DMS 273 (cell line): ENCODE data around the gene GRK3.
"Not testable (repeated sequence)": the region's sequence is repeated elsewhere in the genome, so short reads cannot be mapped to it uniquely, and the experiment has no call there.

ENCODE experiments used
- DNase-seq: peaks from one replicate; lab custom pipeline; 2025; ENCODE audit not compliant: unreplicated experiment; lab: John Stamatoyannopoulos, UW

Gene GRK3

DNA sequence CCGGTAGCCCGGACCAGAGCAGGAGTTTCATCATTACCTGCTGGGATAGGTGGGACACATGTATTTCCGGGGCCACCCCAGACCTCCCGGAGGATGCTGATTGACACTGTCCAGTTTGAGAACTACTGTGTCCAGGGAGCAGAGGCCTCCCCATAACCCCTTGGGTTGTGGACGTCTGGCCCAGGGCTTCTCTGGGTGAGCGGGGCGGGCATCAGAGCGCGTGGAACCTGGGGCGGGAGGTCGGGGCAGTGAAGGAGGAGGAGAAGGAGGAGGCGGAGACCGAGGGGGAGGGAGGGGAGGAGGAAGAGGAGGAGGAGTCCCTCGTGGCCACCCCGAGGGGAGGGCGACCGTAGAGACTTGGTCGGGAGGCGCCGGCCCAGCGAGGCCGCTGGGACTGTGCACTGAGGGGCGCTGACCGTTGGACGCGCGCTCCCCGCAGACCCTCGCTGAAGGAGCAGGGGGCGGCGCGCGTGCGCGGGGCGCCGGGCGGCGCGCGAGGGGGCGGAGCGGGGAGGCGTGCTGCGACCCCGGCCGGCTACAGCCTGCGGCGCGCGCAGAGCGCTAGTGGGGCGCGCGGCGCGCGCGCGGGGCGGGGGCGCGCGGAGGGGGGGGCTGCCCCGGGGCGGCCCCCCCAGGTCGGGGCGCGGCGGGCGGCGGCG lies at the start of gene GRK3:
Gene GRK3 (plus strand): TSS at position 356 of the 659 bp plus-strand sequence. CDS start 366 bp downstream, outside the sequence.
- peak; percentile 85 for DNase-seq

- no peak for DNase-seq
These were observed 46.3 kb upstream of the GRK3 start for GRCh38 chr22:25518000-25518663.

DNA sequence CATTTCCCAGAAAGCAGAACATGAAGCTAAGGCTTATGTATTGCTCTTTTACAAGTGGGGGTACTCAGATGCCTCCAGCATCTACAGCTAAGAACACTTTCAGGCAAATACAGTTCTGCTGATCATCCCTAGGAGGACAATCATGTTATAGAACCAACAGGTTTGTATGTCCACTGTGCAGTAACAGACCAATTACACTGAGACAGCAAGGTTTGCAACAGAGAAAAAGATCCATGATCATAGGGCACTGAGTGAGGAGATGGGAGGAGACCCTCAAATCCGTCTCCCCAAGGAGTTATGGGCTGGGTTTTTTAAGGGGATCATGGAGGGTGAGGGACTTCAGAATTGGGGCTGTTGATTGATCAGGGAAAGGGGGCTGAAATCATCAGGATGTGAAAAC lies 39.1 kb upstream of the GRK3 start:
- DNase-seq = no peak

GRCh38 chr22:25525804-25526584 lies 38.5 kb upstream of the GRK3 start:
- DNase-seq = not testable (repeated sequence)

DNA sequence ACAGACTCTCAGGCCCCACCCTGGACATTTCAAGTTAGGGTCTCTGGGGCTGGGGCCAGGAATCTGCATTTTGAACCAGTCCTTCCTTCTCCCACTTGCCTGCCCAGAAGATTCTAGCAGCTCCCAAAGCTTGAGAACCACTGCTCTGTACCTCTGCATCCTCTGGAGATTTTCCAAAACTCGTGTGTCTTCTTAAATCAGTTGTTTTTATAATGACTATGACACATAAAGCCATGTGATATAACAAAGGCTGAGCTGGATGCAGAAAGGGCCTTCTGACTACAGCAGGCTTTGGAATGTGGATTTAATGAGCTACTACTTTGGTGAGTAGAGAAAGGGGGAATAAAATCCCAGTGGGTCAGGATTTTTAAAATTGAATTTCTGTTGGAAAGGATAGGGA lies 37.5 kb upstream of the GRK3 start:
- not testable (repeated sequence) for DNase-seq

- DNase-seq = not testable (repeated sequence)
These were observed 36.4 kb upstream of the GRK3 start for GRCh38 chr22:25528068-25528467.

- DNase-seq = not testable (repeated sequence)
These were observed 35.4 kb upstream of the GRK3 start for GRCh38 chr22:25529059-25529458.

- DNase-seq = not testable (repeated sequence)
These were observed 34.8 kb upstream of the GRK3 start for GRCh38 chr22:25529541-25530137.

- not testable (repeated sequence) for DNase-seq
These were observed 32.8 kb upstream of the GRK3 start for GRCh38 chr22:25531677-25532076.

DNA sequence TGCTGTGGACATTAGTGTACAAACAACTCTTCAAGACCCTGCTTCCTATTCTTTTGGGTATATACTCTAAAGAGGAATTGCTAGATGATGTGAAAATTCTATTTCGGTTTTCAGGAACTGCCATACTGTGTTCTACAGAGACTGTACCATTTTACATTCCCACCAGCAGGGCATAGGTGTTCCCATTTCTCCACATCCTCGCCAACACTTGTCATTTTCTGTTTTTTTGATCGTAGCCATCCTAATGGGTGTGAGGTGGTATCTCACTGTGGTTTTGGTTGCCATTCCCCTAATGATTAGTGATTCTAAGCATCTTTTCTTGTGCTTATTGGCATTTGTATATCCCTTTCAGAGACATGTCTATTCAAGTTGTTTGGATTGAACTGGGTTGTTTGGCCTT lies 29.8 kb upstream of the GRK3 start:
- DNase-seq = no peak

GRCh38 chr22:25536589-25536988 lies 27.9 kb upstream of the GRK3 start:
- no peak for DNase-seq

DNA sequence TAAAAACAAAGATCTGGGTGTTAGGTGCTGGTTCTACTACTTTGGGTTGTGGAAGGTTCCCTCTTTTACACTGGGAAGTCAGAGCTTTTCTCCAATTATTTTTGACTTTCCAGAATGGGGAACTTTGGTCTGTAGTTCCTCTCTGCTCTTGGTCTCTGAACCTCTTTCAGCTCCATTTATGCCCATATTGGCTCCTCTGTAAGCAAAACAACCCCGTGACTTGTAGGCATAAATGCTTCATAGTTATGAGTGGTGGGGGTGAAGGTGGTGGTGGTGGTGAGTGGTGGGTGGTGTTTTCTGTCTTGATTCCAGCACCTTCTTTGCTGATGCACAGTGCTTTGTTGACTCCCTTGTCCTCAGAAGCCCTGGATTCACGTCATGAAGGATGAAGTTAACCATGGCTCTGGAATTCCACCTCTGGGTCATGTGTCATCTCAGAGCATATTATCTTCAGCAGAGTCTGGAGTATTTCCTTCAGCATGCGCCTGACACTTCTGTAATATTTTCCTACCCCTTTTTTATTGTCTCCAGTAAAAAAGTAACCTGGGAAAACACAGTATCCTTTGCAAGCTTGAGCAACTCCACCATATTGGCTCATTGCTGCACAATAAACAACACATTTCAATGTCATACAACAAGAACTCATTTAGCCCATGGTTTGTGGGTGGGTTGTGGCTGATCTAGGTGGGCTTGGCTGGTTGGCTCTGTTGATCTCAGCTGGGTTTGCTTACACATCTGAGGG lies 24.1 kb upstream of the GRK3 start:
- DNase-seq = no peak

DNA sequence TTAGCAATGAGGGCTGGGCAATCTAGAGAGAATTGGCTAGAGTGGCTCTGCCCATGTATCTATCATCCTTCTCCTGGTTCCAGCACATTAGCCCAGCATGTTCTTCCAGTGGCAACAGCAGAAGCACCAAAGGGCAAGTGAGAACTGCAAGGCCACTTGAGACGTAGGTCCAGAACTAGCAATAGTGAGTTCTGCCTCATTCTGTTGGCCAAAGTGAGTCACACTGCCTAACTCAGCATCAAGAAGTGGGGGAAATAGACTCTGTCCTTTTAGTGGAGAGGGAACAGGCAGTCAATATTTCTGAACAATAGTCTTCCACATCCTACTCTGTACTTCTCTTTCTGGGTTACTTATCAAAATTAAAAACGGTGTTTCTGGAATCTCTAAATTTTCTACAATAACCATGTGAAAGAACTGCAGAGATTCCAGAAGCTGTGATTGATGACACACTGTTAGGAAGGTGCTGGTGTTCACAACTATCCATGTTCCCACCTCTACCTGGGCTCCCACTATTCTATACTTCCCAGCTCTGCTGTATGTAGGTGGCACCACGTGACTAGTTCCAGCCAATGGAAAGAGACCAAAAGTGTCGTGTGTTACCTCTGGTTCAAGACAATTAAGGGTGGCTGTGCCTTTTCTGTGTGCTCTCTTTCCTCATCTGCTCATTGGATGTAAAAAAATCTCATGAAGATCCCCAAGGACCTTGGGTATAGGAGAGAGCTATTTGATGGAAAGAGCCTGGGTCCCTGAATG lies 23.4 kb upstream of the GRK3 start:
- no peak for DNase-seq

GRCh38 chr22:25542191-25542590 lies 22.3 kb upstream of the GRK3 start:
- no peak for DNase-seq

DNA sequence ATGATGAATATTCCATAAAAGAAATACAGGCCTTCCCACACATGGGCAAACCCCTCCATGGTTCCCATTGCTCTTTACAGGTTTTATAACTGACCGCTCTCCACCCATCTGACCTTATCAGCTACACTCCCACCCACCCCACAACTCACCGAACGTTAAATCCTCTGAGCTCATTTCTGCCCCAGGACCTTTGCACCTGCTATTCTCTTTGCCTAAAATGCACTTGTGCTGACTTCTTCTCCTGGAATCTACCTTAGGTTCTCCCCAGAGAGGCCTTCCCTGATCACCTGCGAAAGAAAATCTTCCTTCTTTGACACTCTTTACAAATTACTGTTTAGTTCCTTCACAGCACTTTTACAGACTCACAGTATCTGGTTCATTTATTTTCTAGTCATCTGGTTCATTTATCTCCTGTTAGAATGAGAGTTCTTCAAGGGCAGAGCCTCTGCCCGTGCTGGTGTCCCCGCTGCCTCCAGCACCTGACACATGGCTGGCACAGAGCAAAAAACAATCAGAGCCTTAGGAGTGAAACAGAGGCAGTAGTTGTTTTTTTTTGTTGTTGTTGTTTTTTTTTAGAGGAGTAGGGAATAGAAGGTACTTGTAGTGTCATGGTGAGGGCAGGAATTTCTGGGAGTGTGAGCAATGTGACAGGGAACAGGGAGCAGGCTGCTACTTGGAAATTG lies 21.6 kb upstream of the GRK3 start:
- no peak for DNase-seq

GRCh38 chr22:25545146-25545545 lies 19.3 kb upstream of the GRK3 start:
- DNase-seq = no peak

DNA sequence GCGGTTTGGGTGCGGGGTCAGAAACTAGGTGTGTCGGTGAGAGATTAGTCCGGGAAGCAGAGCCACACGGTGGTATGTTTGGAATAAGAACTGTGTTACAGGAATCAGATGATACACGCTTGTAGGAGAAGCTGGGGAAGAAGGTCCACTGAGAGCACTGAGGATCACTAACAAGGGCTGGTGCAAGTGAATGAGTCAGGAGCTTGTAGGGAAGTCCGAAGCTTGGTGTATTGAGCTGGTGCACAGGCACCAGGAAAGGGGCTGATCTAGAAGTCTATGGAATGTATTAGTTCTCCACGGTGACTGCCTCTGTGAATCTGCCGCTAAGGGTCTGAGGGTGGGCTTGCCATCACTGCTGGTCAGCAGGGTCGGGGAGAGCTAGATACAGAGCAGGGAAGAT lies 18.8 kb upstream of the GRK3 start:
- no peak for DNase-seq

- DNase-seq = no peak
These were observed 18.2 kb upstream of the GRK3 start for GRCh38 chr22:25546242-25546641.

DNA sequence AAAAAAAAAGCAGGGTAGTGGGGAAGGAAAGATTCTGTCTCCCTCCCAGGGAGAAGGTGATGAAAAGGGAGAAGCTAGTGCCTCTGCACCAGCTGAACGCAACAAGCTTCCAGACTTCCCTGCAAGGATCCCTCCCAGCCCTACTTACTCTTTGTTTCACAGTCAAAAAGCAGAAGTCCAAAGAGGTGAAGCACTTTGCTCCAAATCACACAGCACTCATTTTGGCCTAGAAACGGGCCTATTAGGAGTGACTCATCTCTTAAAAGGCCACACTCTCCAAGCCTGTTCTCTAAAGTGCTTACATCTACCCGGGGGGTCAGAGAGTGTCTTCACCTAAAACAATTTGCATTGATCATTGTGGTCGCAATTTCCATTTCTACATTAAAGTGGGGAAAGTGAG lies 17.7 kb upstream of the GRK3 start:
- no peak for DNase-seq
